Nephron progenitor cell (in vitro differentiated cells): ENCODE results near the gene EFNA2.
A peak's percentile ranks its signal among the peaks of the same experiment; 100 is the strongest.
"Not testable (repeated sequence)": the region's sequence is repeated elsewhere in the genome, so short reads cannot be mapped to it uniquely, and the experiment has no call there.

Experiments
- DNase-seq: peaks from one replicate; pipeline ENCODE4 v3.0.0; 2021
- H3K27ac Mint-ChIP-seq: 2 replicates; pipeline ENCODE4 v1.8.0; 2021; ENCODE audit warnings: mild to moderate bottlenecking, moderate library complexity, mixed read lengths
- H3K27me3 Mint-ChIP-seq: 2 replicates; pipeline ENCODE4 v1.8.0; 2021; ENCODE audit warnings: mild to moderate bottlenecking, low read depth, mixed read lengths; ENCODE audit not compliant: poor library complexity
- H3K36me3 Mint-ChIP-seq: 2 replicates; pipeline ENCODE4 v1.8.0; 2021; ENCODE audit warnings: low read depth, mixed read lengths
- H3K4me1 Mint-ChIP-seq: 2 replicates; pipeline ENCODE4 v1.8.0; 2021; ENCODE audit warnings: mixed read lengths
- H3K4me3 Mint-ChIP-seq: 2 replicates; pipeline ENCODE4 v1.8.0; 2021; ENCODE audit warnings: mild to moderate bottlenecking, moderate library complexity, mixed read lengths
- H3K9me3 Mint-ChIP-seq: 2 replicates; pipeline ENCODE4 v1.8.0; 2021; ENCODE audit warnings: mild to moderate bottlenecking, moderate library complexity, mixed read lengths
- CTCF ChIP-seq: fragments of 200-600 bp; sonication (generic); IDR thresholded peaks from 2 replicates; pipeline ENCODE4 v1.5.0; 2021; ENCODE audit warnings: antibody characterized with exemption

EFNA2 gene

GRCh38 chr19:1244693-1245451, 40.8 kb upstream of the EFNA2 start:
- H3K27ac Mint-ChIP-seq, result no peak overlapping the region

DNA sequence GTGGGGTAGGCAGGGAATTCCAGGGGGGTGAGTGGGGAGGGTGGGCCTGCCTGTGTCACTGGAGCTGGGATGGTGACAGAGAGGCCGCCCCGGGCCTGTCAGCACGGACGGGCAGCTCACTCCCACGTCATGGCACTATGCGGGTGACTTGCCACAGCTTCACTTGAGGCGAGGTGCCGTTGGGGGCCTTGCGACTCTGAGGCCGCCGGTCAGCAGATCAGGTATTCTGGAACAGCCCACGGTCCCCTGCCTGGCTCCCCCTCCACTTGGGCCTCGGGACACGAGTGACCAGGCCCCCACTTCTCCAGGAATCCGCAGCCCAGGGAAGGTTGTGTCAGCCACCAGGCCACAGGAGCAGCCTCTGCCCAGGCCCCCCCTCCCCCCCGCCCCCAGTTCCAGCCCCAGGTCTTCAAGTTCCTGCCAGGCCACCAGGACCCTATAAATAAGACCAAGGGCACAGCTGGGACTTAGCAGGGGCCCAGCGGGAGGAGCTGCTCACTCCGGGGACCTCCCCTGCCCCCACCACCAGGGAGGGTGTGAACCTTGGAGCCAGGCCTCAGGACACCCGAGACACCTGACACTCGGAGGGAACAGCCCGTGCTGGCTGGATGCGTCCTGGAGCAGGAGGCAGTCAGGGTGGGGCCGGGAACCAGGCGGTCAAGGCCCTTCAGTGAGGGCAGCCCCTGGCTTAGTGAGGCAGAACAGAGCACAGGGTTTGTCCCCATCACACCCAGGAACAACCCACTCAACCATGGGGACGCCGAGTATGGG, 40.0 kb upstream of the EFNA2 start:
- Mint-ChIP-seq H3K4me3 (no peak overlapping the region), H3K36me3 (no peaks in the 10 kb centered on the region), H3K27me3 (no peaks in the 10 kb centered on the region), H3K9me3 (no peaks in the 10 kb centered on the region), H3K4me1 (peaks cover 24% of the 10 kb centered on the region), H3K27ac (no peak overlapping the region)
- no peak for TF ChIP-seq CTCF
- DNase-seq, result peak; percentile 60

More at GRCh38 chr19:1244693-1245451, 40.8 kb upstream of the EFNA2 start:
- Mint-ChIP-seq H3K27me3 (no peaks in the 10 kb centered on the region), H3K4me1 (peaks cover 24% of the 10 kb centered on the region), H3K36me3 (no peaks in the 10 kb centered on the region), H3K4me3 (peak overlapping the region; percentile 60), H3K9me3 (no peaks in the 10 kb centered on the region)
- TF ChIP-seq CTCF, result peak; percentile 12
- DNase-seq, result no peak

GRCh38 chr19:1246265-1247087, 39.2 kb upstream of the EFNA2 start:
- H3K9me3 Mint-ChIP-seq, H3K27ac Mint-ChIP-seq, H3K4me3 Mint-ChIP-seq, H3K27me3 Mint-ChIP-seq, H3K36me3 Mint-ChIP-seq: not testable (repeated sequence)
- H3K4me1 Mint-ChIP-seq, result peaks cover 22% of the 10 kb centered on the region
- DNase-seq, result peak; percentile 36

DNA sequence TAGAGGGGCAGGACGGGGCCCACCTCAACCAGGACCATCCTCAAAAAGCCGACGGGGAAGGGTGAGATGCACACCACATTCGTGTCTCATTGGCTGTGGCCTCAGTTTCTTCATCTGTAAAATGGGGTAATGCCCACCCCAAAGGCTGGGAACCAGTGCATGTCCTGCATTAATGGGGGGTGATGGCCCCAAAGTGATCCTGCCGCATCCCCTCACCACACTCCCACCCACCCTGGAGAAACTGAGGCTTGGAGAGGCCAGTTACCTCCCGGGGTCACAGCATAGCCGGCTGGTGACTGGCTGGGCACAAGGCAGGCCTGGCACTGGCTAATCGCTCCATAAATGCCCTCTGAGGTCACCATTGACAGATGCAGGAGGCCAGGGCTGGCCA, 37.9 kb upstream of the EFNA2 start:
- peak overlapping the region; percentile 25 for H3K4me3 Mint-ChIP-seq
- H3K36me3 Mint-ChIP-seq, result peaks cover 4% of the 10 kb centered on the region
- H3K27ac Mint-ChIP-seq, result no peak overlapping the region
- no peaks in the 10 kb centered on the region for H3K27me3 Mint-ChIP-seq
- H3K4me1 Mint-ChIP-seq, result peaks cover 23% of the 10 kb centered on the region
- DNase-seq, result no peak
- H3K9me3 Mint-ChIP-seq, result no peaks in the 10 kb centered on the region
- TF ChIP-seq CTCF, result no peak

DNA sequence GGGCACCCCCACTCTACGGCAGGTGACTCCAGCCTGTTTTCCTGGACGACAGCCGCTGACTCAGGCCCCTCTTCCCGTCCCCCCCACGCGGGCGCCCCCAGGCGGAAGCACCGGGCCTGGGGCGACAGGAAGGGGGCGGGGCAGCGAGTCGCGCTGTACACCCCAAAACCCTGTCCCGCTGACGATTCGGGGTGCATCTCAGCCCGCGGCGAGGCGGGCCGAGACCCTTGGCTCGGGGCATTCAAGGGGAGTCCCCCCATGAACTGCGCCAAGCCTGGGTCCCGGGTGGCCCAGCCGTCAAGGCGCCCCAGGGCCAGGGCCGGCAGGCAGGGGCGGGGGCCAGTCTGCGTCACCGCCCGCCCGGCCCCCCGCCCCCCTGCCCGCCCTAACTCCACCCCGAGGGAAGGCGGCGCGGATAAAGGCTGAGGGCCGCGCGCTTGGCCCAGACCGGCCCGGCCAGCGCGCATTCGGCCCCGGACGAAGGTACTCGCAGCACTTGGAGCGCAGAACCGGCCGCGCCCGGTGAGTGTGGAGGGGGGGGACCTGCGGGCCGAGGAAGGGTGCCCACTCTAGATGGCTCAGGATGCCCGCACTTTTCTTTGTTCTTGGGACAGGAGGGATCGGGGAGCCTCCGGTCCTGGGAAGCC, 37.4 kb upstream of the EFNA2 start, which contains the start of gene MIDN:
Gene MIDN, plus strand, starts transcription at position 445 of the 647 bp plus-strand sequence. CDS start 1,714 bp downstream, outside the sequence.
- H3K4me1 Mint-ChIP-seq, result peaks cover 19% of the 10 kb centered on the region

More for the DNA sequence above, 37.4 kb upstream of the EFNA2 start, which contains the start of gene MIDN:
- no peaks in the 10 kb centered on the region for H3K9me3 Mint-ChIP-seq
- H3K27me3 Mint-ChIP-seq, result no peaks in the 10 kb centered on the region
- H3K36me3 Mint-ChIP-seq, result peaks cover 4% of the 10 kb centered on the region
- no peak for TF ChIP-seq CTCF
- H3K27ac Mint-ChIP-seq, result peak within 1 kb of the TSS; percentile 51
- H3K4me3 Mint-ChIP-seq, result peak within 1 kb of the TSS; percentile 82
- DNase-seq, result peak; percentile 77
